ENCODE data around the gene ZNF662.

- TF ChIP-seq CTCF (conservative IDR thresholded peaks at IDR 0.05) (no peak), ZFX (IDR thresholded peaks at IDR 0.05) (no peak)
Measured at GRCh38 chr3:42892169-42892568, 13.8 kb upstream of the ZNF662 start.
